ENCODE results near the gene CDH2. TPM values are rescaled to one million over a fixed set of nuclear protein-coding genes. Genes with fewer than 3 reads are reported as not detected.

The CDH2 gene
- polyA plus RNA-seq, 1 donor from 2014 or later = 199 TPM

DNA sequence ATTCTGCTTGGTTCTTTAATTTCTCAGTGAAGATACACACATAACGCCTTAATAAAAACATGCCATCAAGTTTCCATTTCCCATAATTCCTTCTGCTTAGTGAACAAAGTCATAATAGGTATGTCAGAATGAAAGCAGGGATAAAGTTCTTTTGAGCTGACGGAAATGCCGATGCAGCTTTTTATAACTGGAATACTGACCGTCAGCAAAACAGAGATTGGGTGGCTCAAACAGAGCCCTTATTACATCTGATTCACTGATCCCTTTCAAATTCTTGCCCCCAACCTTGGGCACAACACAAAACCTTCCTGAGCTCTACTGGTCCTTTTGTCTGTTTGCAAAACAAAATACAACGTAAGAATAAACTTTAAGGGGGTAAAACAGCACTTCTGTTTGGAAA lies 140.4 kb downstream of the CDH2 start:
- Histone ChIP-seq H3K9me3 (ENCODE audit: low read length) (no peaks in the 10 kb centered on the region), H3K9ac (ENCODE audit: low read length) (no peak overlapping the region), H3K79me2 (replicated peaks; ENCODE audit: insufficient read depth, low read length) (peaks cover 96% of the 10 kb centered on the region), H3K27ac (ENCODE audit: low read length) (no peak overlapping the region), H2AFZ (ENCODE audit: low read depth, low read length) (no peak overlapping the region), H4K20me1 (ENCODE audit: insufficient read depth) (peaks cover 7% of the 10 kb centered on the region), H3F3A (ENCODE audit: insufficient read depth, low read length, poor library complexity, severe bottlenecking) (peaks cover 6% of the 10 kb centered on the region), H3K4me2 (ENCODE audit: low read length) (no peak overlapping the region), H3K4me3 (ENCODE audit: low read length) (no peak overlapping the region), H3K27me3 (ENCODE audit: insufficient read depth, low read depth, low read length) (no peaks in the 10 kb centered on the region), H3K9me2 (ENCODE audit: insufficient read depth, low read length) (no peaks in the 10 kb centered on the region), H3K36me3 (ENCODE audit: insufficient read depth, low read length) (no peaks in the 10 kb centered on the region)
- TF ChIP-seq, protein P1, sequence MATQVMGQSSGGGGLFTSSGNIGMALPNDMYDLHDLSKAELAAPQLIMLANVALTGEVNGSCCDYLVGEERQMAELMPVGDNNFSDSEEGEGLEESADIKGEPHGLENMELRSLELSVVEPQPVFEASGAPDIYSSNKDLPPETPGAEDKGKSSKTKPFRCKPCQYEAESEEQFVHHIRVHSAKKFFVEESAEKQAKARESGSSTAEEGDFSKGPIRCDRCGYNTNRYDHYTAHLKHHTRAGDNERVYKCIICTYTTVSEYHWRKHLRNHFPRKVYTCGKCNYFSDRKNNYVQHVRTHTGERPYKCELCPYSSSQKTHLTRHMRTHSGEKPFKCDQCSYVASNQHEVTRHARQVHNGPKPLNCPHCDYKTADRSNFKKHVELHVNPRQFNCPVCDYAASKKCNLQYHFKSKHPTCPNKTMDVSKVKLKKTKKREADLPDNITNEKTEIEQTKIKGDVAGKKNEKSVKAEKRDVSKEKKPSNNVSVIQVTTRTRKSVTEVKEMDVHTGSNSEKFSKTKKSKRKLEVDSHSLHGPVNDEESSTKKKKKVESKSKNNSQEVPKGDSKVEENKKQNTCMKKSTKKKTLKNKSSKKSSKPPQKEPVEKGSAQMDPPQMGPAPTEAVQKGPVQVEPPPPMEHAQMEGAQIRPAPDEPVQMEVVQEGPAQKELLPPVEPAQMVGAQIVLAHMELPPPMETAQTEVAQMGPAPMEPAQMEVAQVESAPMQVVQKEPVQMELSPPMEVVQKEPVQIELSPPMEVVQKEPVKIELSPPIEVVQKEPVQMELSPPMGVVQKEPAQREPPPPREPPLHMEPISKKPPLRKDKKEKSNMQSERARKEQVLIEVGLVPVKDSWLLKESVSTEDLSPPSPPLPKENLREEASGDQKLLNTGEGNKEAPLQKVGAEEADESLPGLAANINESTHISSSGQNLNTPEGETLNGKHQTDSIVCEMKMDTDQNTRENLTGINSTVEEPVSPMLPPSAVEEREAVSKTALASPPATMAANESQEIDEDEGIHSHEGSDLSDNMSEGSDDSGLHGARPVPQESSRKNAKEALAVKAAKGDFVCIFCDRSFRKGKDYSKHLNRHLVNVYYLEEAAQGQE (IDR thresholded peaks at IDR 0.05; ENCODE audit: borderline replicate concordance) = no peak
- TF ChIP-seq EZH2 (IDR thresholded peaks at IDR 0.05; ENCODE audit: borderline replicate concordance, insufficient read depth, low read length, poor library complexity, severe bottlenecking) = no peak
- no peak for TF ChIP-seq TAF1 (IDR thresholded peaks at IDR 0.05; ENCODE audit: low read depth)
- no peak for TF ChIP-seq EP300 (conservative IDR thresholded peaks at IDR 0.05; ENCODE audit: poor library complexity, severe bottlenecking)
- no peak for TF ChIP-seq POLR2AphosphoS5 (IDR thresholded peaks at IDR 0.05)

DNA sequence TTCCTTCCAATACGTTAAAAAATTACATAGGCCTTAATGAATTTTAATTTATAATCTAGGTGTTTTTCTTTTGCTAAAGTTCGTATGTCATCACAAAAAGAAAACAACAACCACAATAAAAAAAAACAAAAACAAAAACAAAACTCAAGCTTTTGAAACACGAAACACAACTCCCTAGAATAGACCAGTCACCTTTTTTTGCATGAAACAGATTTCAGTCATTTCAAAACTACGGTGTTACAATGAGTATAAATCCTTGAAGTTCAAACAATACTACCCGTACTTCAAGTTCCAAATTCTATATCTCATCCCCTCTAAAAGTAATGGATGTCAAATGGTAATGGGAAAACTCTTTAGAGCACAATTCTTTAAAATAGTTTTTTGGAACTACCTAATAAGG lies 142.4 kb downstream of the CDH2 start:
- Histone ChIP-seq H3K36me3 (ENCODE audit: insufficient read depth, low read length) (no peaks in the 10 kb centered on the region), H3F3A (ENCODE audit: insufficient read depth, low read length, poor library complexity, severe bottlenecking) (peaks cover 5% of the 10 kb centered on the region), H3K9ac (ENCODE audit: low read length) (no peak overlapping the region), H3K27ac (ENCODE audit: low read length) (no peak overlapping the region), H3K27me3 (ENCODE audit: insufficient read depth, low read depth, low read length) (no peaks in the 10 kb centered on the region), H2AFZ (ENCODE audit: low read depth, low read length) (no peak overlapping the region), H3K4me2 (ENCODE audit: low read length) (no peak overlapping the region), H3K9me3 (ENCODE audit: low read length) (no peaks in the 10 kb centered on the region), H3K79me2 (replicated peaks; ENCODE audit: insufficient read depth, low read length) (peaks cover 96% of the 10 kb centered on the region), H3K9me2 (ENCODE audit: insufficient read depth, low read length) (no peaks in the 10 kb centered on the region), H3K4me3 (ENCODE audit: low read length) (no peak overlapping the region), H4K20me1 (ENCODE audit: insufficient read depth) (peaks cover 4% of the 10 kb centered on the region)
- TF ChIP-seq TAF1 (IDR thresholded peaks at IDR 0.05; ENCODE audit: low read depth) = no peak
- no peak for TF ChIP-seq RAD21 (conservative IDR thresholded peaks at IDR 0.05)
- no peak for TF ChIP-seq EZH2 (IDR thresholded peaks at IDR 0.05; ENCODE audit: borderline replicate concordance, insufficient read depth, low read length, poor library complexity, severe bottlenecking)
- TF ChIP-seq MXI1 (conservative IDR thresholded peaks at IDR 0.05; ENCODE audit: poor library complexity, severe bottlenecking) = no peak
- TF ChIP-seq, protein P2, sequence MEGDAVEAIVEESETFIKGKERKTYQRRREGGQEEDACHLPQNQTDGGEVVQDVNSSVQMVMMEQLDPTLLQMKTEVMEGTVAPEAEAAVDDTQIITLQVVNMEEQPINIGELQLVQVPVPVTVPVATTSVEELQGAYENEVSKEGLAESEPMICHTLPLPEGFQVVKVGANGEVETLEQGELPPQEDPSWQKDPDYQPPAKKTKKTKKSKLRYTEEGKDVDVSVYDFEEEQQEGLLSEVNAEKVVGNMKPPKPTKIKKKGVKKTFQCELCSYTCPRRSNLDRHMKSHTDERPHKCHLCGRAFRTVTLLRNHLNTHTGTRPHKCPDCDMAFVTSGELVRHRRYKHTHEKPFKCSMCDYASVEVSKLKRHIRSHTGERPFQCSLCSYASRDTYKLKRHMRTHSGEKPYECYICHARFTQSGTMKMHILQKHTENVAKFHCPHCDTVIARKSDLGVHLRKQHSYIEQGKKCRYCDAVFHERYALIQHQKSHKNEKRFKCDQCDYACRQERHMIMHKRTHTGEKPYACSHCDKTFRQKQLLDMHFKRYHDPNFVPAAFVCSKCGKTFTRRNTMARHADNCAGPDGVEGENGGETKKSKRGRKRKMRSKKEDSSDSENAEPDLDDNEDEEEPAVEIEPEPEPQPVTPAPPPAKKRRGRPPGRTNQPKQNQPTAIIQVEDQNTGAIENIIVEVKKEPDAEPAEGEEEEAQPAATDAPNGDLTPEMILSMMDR (IDR thresholded peaks at IDR 0.05; ENCODE audit: poor library complexity, severe bottlenecking) = no peak
- TF ChIP-seq, protein P1 (IDR thresholded peaks at IDR 0.05; ENCODE audit: borderline replicate concordance) = no peak
- TF ChIP-seq POLR2AphosphoS5 (IDR thresholded peaks at IDR 0.05) = no peak
- TF ChIP-seq SMC3 (conservative IDR thresholded peaks at IDR 0.05; ENCODE audit: poor library complexity) = no peak
- no peak for TF ChIP-seq EP300 (conservative IDR thresholded peaks at IDR 0.05; ENCODE audit: poor library complexity, severe bottlenecking)
